Esophagus muscularis mucosa (tissue), 4 donors: ENCODE measurements around the gene PIK3C2G. TPM values are rescaled to one million over a fixed set of nuclear protein-coding genes. Genes with fewer than 3 reads are reported as not detected.

Source experiments
- DNase-seq: peaks from one replicate; pipeline ENCODE4 v3.0.0-alpha.2; 2017; ENCODE audit errors: extremely low spot score
- H3K27ac ChIP-seq, 4 donors: fragments of 200-600 bp; sonication (generic); replicated peaks in 1 of 4; 1 replicate in 3 of 4; 2 replicates in 1 of 4; pipeline ENCODE4 v1.5.1; 2016 to 2019; ENCODE audit warnings: mild to moderate bottlenecking in 1 of 4
- H3K27me3 ChIP-seq, 4 donors: fragments of 200-600 bp; sonication (generic); one replicate each; pipeline versions ENCODE4 v1.5.1 to v1.6.0; 2016 to 2019
- H3K36me3 ChIP-seq, 4 donors: fragments of 200-600 bp; sonication (generic); one replicate each; pipeline ENCODE4 v1.5.1; 2016 to 2019
- H3K4me1 ChIP-seq, 4 donors: fragments of 200-600 bp; sonication (generic); one replicate each; pipeline ENCODE4 v1.5.1; 2016 to 2019
- H3K4me3 ChIP-seq, 4 donors: fragments of 200-600 bp; sonication (generic); 1 replicate in 2 of 4; 2 replicates in 2 of 4; pipeline ENCODE4 v1.5.1; 2016 to 2019; ENCODE audit warnings: mild to moderate bottlenecking in 4 of 4, moderate library complexity in 1 of 4
- H3K9me3 ChIP-seq, 4 donors: fragments of 200-600 bp; sonication (generic); 1 replicate in 3 of 4; 2 replicates in 1 of 4; pipeline ENCODE4 v1.5.1; 2016 to 2019
- EP300 ChIP-seq: sonication (generic); formaldehyde crosslinking; IDR thresholded peaks from one replicate; pipeline ENCODE4 v1.6.1; 2017; ENCODE audit warnings: antibody characterized with exemption
- POLR2A ChIP-seq: fragments of 450-650 bp; IDR thresholded peaks from one replicate; pipeline ENCODE4 v1.6.1; 2017; ENCODE audit warnings: antibody characterized with exemption, moderate library complexity, mild to moderate bottlenecking, low read depth
- POLR2AphosphoS5 ChIP-seq, 2 donors: sonication (generic); formaldehyde crosslinking; IDR thresholded peaks; one replicate each; pipeline ENCODE4 v1.6.1; 2017; ENCODE audit warnings: antibody characterized with exemption in 2 of 2
- WGBS: methylation state at CpG from one replicate; pipeline ENCODE4 v1.1.5; 2018; 5-methylcytosine and 5-hydroxymethylcytosine counted together
- intact Hi-C: fragments of 100-400 bp; cut with DNase I; formaldehyde crosslinking; loops from one replicate; pipeline ENCODE4 v1.15.1; 2023
- total RNA-seq, 4 donors: library from RNA; depleted of rRNA; stranded (reverse); fragments of >200 nt; gene quantifications; one replicate each; pipeline versions ENCODE4 v1.1.0 to v1.2.1, GENCODE V29; 2016
- TF ChIP-seq, protein P1 (sequence below), 3 experiments: fragments of 200-600 bp in 2 of 3; fragments of 450-650 bp in 1 of 3; sonication (generic) in 2 of 3; IDR thresholded peaks; one replicate each; pipeline ENCODE4 v1.5.1; 2017 to 2019; ENCODE audit warnings: antibody characterized with exemption in 3 of 3, mild to moderate bottlenecking in 2 of 3, moderate library complexity in 1 of 3

PIK3C2G gene
- total RNA-seq, 4 donors from 2014 or later: 0.06 to 1.2 (median 0.61) TPM

DNA sequence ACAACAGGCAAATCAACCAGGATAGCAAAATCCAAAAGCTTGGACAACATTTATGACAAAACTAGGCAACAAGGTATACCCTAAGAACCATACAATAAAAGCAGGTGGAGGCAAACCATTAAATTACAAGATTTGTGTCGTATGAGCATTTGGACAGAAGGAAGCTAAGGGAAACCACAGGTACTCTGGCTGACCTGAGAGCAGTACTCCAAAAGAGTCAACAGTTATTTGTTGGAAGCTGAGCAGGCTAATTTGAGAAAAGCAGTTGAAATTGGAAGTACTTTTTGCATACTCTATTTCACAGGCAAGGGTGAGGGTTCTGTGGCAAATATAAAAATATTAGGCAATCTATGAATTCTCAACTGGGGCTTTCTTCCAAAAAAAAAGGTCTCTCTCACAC is 297.9 kb downstream of the PIK3C2G start:
- no peak for TF ChIP-seq POLR2AphosphoS5 (IDR thresholded peaks at IDR 0.05)
- TF ChIP-seq POLR2A: no peak
- TF ChIP-seq EP300: no peak
- TF ChIP-seq, protein P1, sequence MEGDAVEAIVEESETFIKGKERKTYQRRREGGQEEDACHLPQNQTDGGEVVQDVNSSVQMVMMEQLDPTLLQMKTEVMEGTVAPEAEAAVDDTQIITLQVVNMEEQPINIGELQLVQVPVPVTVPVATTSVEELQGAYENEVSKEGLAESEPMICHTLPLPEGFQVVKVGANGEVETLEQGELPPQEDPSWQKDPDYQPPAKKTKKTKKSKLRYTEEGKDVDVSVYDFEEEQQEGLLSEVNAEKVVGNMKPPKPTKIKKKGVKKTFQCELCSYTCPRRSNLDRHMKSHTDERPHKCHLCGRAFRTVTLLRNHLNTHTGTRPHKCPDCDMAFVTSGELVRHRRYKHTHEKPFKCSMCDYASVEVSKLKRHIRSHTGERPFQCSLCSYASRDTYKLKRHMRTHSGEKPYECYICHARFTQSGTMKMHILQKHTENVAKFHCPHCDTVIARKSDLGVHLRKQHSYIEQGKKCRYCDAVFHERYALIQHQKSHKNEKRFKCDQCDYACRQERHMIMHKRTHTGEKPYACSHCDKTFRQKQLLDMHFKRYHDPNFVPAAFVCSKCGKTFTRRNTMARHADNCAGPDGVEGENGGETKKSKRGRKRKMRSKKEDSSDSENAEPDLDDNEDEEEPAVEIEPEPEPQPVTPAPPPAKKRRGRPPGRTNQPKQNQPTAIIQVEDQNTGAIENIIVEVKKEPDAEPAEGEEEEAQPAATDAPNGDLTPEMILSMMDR (IDR thresholded peaks at IDR 0.05): no peak
- intact Hi-C loops: no loop called here
- Histone ChIP-seq H3K36me3 (no peaks in the 10 kb centered on the region), H3K27me3 (no peaks in the 10 kb centered on the region), H3K9me3 (no peaks in the 10 kb centered on the region), H3K4me3 (no peak overlapping the region), H3K27ac (no peak overlapping the region), H3K4me1 (no peaks in the 10 kb centered on the region)
- DNase-seq: no peak
- WGBS: 70% methylated on average over 1 of the region's 1 CpG

DNA sequence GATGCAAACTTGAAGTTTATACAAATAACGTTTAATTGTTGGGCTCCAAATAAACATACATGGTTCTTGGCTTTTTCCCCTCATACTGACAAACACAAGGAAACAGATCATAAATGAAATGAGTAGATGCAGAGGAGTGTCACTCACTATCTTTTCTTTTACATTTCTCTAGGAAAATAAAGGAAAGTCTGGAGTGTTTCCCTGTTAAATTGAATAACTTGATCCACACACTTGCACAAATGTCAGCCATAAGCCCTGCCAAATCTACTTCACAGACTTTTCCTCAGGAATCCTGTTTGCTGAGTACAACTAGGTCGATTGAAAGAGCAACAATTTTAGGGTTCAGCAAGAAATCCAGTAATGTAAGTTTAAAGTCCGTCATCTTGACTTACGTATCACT is 301.2 kb downstream of the PIK3C2G start:
- 72% methylated on average over 4 of the region's 4 CpGs for WGBS
- H3K27ac ChIP-seq: no peak overlapping the region
- intact Hi-C loops: no loop called here
- H3K4me1 ChIP-seq: peaks cover 0 to 2% (median 0%) of the 10 kb centered on the region in 4 donors
- H3K36me3 ChIP-seq: no peaks in the 10 kb centered on the region
- TF ChIP-seq, protein P1 (IDR thresholded peaks at IDR 0.05): no peak
- TF ChIP-seq EP300 (no peak), POLR2AphosphoS5 (IDR thresholded peaks at IDR 0.05) (no peak), POLR2A (no peak)
- no peak overlapping the region for H3K4me3 ChIP-seq
- H3K27me3 ChIP-seq: no peaks in the 10 kb centered on the region
- no peak for DNase-seq
- no peaks in the 10 kb centered on the region for H3K9me3 ChIP-seq

DNA sequence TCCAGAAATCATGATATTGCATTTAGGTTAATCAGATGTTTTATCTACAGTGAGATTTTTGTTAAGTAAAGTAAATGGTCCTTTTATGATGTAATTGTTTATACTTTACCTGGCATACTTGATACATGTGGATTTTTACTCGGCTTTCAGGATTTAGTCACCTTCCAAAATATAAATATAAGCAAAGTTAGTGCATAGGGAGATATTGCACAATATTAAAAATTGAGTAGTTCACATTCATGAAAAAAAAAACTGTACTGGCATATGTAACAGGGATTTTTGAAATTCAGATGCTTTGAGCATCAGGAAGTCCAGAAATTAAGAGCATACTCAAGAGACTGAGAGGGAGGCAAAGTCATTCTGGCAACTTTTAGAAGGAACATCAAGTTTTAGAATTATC is 303.0 kb downstream of the PIK3C2G start:
- DNase-seq: no peak
- H3K27me3 ChIP-seq: no peaks in the 10 kb centered on the region
- H3K36me3 ChIP-seq: no peaks in the 10 kb centered on the region
- H3K4me1 ChIP-seq: peaks cover 0 to 2% (median 0%) of the 10 kb centered on the region in 4 donors
- H3K27ac ChIP-seq: no peak overlapping the region
- intact Hi-C loops: no loop called here
- TF ChIP-seq POLR2AphosphoS5 (IDR thresholded peaks at IDR 0.05) (no peak), POLR2A (no peak), EP300 (no peak)
- TF ChIP-seq, protein P1 (IDR thresholded peaks at IDR 0.05): no peak
- H3K9me3 ChIP-seq: no peaks in the 10 kb centered on the region
- WGBS: 57% methylated on average over 1 of the region's 1 CpG
- no peak overlapping the region for H3K4me3 ChIP-seq

DNA sequence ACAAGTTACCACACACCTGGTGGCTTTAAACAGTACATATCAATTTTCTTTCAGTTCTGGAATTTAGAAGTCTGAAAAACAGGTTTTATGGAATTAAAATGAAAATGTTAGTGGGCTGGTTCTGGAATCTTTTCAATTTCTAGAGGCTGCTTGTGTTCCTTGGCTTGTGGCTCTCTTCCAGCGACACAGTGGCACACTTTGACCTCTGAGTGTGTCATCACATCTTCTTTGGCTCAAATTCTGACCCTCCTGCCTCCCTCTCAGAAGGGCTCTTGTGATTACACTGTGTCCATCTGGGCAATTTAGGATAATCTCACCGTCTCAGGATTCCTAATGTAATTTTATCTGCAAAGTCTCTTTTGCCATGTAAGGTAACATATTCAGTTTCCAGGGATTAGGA is 306.5 kb downstream of the PIK3C2G start:
- peaks cover 0 to 2% (median 0%) of the 10 kb centered on the region in 4 donors for H3K4me1 ChIP-seq
- intact Hi-C loops: no loop called here
- 80% methylated on average over 2 of the region's 2 CpGs for WGBS

DNA sequence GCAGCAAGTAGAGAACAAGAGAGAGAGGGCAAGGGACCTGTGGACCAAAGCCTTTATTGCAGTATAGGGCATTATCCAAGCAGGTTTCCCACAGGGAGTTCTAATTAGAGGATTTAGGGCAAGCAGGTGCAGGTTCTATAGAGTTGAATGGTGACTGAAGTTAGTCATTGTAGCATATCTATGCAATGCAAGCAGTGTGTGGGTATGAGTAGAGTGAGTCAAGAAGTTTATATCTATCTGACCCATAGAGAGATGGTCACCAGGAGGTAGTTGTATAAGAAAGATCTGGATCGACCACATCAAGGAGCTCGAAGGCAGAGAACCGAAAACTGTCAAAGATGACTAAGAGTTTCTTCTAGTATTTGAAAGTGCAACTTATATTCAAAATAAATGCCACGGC is 309.2 kb downstream of the PIK3C2G start:
- Histone ChIP-seq H3K36me3 (no peaks in the 10 kb centered on the region), H3K4me3 (no peak overlapping the region), H3K4me1 (no peaks in the 10 kb centered on the region), H3K27me3 (no peaks in the 10 kb centered on the region), H3K27ac (no peak overlapping the region), H3K9me3 (no peaks in the 10 kb centered on the region)
- TF ChIP-seq, protein P1 (IDR thresholded peaks at IDR 0.05): no peak
- TF ChIP-seq POLR2AphosphoS5 (IDR thresholded peaks at IDR 0.05) (no peak), POLR2A (no peak), EP300 (no peak)
- DNase-seq: no peak
- 80% methylated on average over 4 of the region's 4 CpGs for WGBS
- intact Hi-C loops: no loop called here

More for the DNA sequence above, 306.5 kb downstream of the PIK3C2G start:
- no peaks in the 10 kb centered on the region for H3K36me3 ChIP-seq
- no peaks in the 10 kb centered on the region for H3K27me3 ChIP-seq
- no peak overlapping the region for H3K27ac ChIP-seq
- DNase-seq: no peak
- H3K9me3 ChIP-seq: no peaks in the 10 kb centered on the region
- no peak for TF ChIP-seq POLR2A
- no peak for TF ChIP-seq EP300
- TF ChIP-seq POLR2AphosphoS5 (IDR thresholded peaks at IDR 0.05): no peak
- TF ChIP-seq, protein P1 (IDR thresholded peaks at IDR 0.05): no peak
- no peak overlapping the region for H3K4me3 ChIP-seq
